ENCODE data around the gene TMEM35A. TPM values are rescaled to one million over a fixed set of nuclear protein-coding genes. Genes with fewer than 3 reads are reported as not detected.
A peak's percentile ranks its signal among the peaks of the same experiment; 100 is the strongest.
"Not testable (repeated sequence)": the region's sequence is repeated elsewhere in the genome, so short reads cannot be mapped to it uniquely, and the experiment has no call there.

TMEM35A gene
- 10 to 100 TPM; 13.8 to 26.5 TPM for total RNA-seq
- long read RNA-seq, donor 1, transcript TMEM35A-201 (2 exons, 2,195 nt): major isoform, 11 of 13 reads
- long read RNA-seq, donor 1, partial matches to known transcripts: 0 of 13 reads
- long read RNA-seq, donor 1, other reads (novel, unspliced or antisense): 2 of 13 reads
- long read RNA-seq, donor 2, transcript TMEM35A-201 (2 exons, 2,195 nt): major isoform, 42 of 44 reads
- long read RNA-seq, donor 2, partial matches to known transcripts: 0 of 44 reads
- long read RNA-seq, donor 2, other reads (novel, unspliced or antisense): 2 of 44 reads

- intact Hi-C loops (cut with DNase I): no loop called here
Observed at GRCh38 chrX:101078716-101079598, at the start of gene TMEM35A. Gene TMEM35A, plus strand, starts transcription at chrX:101078879. Its CDS starts 124 bp downstream, at chrX:101079003.

GRCh38 chrX:101029665-101030064 lies 49.0 kb upstream of the TMEM35A start:
- DNase-seq (ENCODE audit: low spot score): no peak
- intact Hi-C loops (cut with DNase I): no loop called here

More at GRCh38 chrX:101078716-101079598, at the start of gene TMEM35A:
- no peak for DNase-seq (ENCODE audit: low spot score)

- intact Hi-C loops (cut with DNase I): no loop called here
- no peak for DNase-seq (ENCODE audit: low spot score)
Observed at GRCh38 chrX:101037231-101037630, 41.4 kb upstream of the TMEM35A start.

- no peak for DNase-seq (ENCODE audit: low spot score)
- intact Hi-C loops (cut with DNase I): no loop called here
Observed at GRCh38 chrX:101040197-101040596, 38.5 kb upstream of the TMEM35A start.

- intact Hi-C loops (cut with DNase I): no loop called here
Observed at GRCh38 chrX:101051153-101051548, 27.5 kb upstream of the TMEM35A start.

GRCh38 chrX:101051549-101052302 lies 27.0 kb upstream of the TMEM35A start, which contains the start of gene TRMT2B:
Gene TRMT2B, minus strand, starts transcription at chrX:101052111. Its CDS starts 9,822 bp downstream, at chrX:101042289.
- DNase-seq (ENCODE audit: low spot score): peak; percentile 92
- intact Hi-C loops (cut with DNase I): no loop called here

More at GRCh38 chrX:101051153-101051548, 27.5 kb upstream of the TMEM35A start:
- DNase-seq (ENCODE audit: low spot score): no peak

- intact Hi-C loops (cut with DNase I); DNase-seq (ENCODE audit: low spot score): not testable (repeated sequence)
Observed at GRCh38 chrX:101056551-101056950, 22.1 kb upstream of the TMEM35A start.

GRCh38 chrX:101057093-101057714 lies 21.5 kb upstream of the TMEM35A start:
- DNase-seq (ENCODE audit: low spot score): no peak
- intact Hi-C loops (cut with DNase I): no loop called here

- no peak for DNase-seq (ENCODE audit: low spot score)
- intact Hi-C loops (cut with DNase I): no loop called here
Observed at GRCh38 chrX:101062176-101062575, 16.5 kb upstream of the TMEM35A start.

GRCh38 chrX:101071582-101071981 lies 7.1 kb upstream of the TMEM35A start:
- no peak for DNase-seq (ENCODE audit: low spot score)
- intact Hi-C loops (cut with DNase I): no loop called here

GRCh38 chrX:101079736-101080270 lies 1.1 kb downstream of the TMEM35A start:
- intact Hi-C loops (cut with DNase I): no loop called here

GRCh38 chrX:101080326-101081124 lies 1.8 kb downstream of the TMEM35A start:
- intact Hi-C loops (cut with DNase I): no loop called here

More at GRCh38 chrX:101079736-101080270, 1.1 kb downstream of the TMEM35A start:
- DNase-seq (ENCODE audit: low spot score): no peak

GRCh38 chrX:101081231-101081630 lies 2.6 kb downstream of the TMEM35A start:
- intact Hi-C loops (cut with DNase I): no loop called here
- no peak for DNase-seq (ENCODE audit: low spot score)

More at GRCh38 chrX:101080326-101081124, 1.8 kb downstream of the TMEM35A start:
- no peak for DNase-seq (ENCODE audit: low spot score)

- intact Hi-C loops (cut with DNase I): no loop called here
- no peak for DNase-seq (ENCODE audit: low spot score)
Observed at GRCh38 chrX:101091817-101092216, 13.1 kb downstream of the TMEM35A start.

- intact Hi-C loops (cut with DNase I): no loop called here
- DNase-seq (ENCODE audit: low spot score): peak; percentile 97
Observed at GRCh38 chrX:101097546-101098453, 19.1 kb downstream of the TMEM35A start, which contains the start of gene CENPI. Gene CENPI, plus strand, starts transcription at chrX:101098204. Its CDS starts 2,867 bp downstream, at chrX:101101071.

- intact Hi-C loops (cut with DNase I): no loop called here
Observed at GRCh38 chrX:101108284-101108683, 29.6 kb downstream of the TMEM35A start.

GRCh38 chrX:101117701-101118100 lies 39.0 kb downstream of the TMEM35A start:
- DNase-seq (ENCODE audit: low spot score): no peak
- intact Hi-C loops (cut with DNase I): no loop called here

More at GRCh38 chrX:101108284-101108683, 29.6 kb downstream of the TMEM35A start:
- no peak for DNase-seq (ENCODE audit: low spot score)

Data from posterior vena cava (tissue), 2 donors.